HL-60 (cell line): ENCODE data around the gene SAP25.

Source experiments
- DNase-seq, 2 experiments: peaks; one replicate each; pipeline ENCODE4 v3.0.0-alpha.2; 2010 to 2020; ENCODE audit warnings: low read depth in 1 of 2, low spot score in 1 of 2
- H3K27ac ChIP-seq: fragments of 250-450 bp; sonication (Bioruptor Pico); replicated peaks from 2 replicates; pipeline ENCODE4 v1.5.1; 2020; ENCODE audit warnings: mild to moderate bottlenecking, moderate library complexity
- H3K27me3 ChIP-seq: fragments of 250-450 bp; sonication (Bioruptor Pico); 2 replicates; pipeline ENCODE4 v1.5.1; 2021; ENCODE audit warnings: mild to moderate bottlenecking, moderate library complexity; ENCODE audit not compliant: insufficient read depth, poor library complexity, severe bottlenecking
- H3K4me3 ChIP-seq: replicated peaks from 2 replicates; pipeline ENCODE4 v1.5.1; 2011; ENCODE audit warnings: mild to moderate bottlenecking, control low read depth, low read length; ENCODE audit not compliant: insufficient read depth
- GABPA ChIP-seq: IDR thresholded peaks from 2 replicates; pipeline ENCODE4 v1.6.1; 2012; ENCODE audit warnings: low read depth
- POLR2AphosphoS5 ChIP-seq: IDR thresholded peaks from 2 replicates; pipeline ENCODE4 v1.6.1; 2012; ENCODE audit warnings: low read depth
- SPI1 ChIP-seq: IDR thresholded peaks from 2 replicates; pipeline ENCODE4 v1.6.1; 2012; ENCODE audit warnings: low read depth, mild to moderate bottlenecking, borderline replicate concordance
- TF ChIP-seq, protein P1 (sequence below): IDR thresholded peaks from 2 replicates; pipeline ENCODE4 v1.6.1; 2012; ENCODE audit warnings: low read depth; ENCODE audit not compliant: insufficient replicate concordance
- TF ChIP-seq, protein P2 (sequence below): IDR thresholded peaks from one replicate; pipeline ENCODE4 v1.5.1; 2011; ENCODE audit warnings: low read length, control low read depth, inconsistent platforms; ENCODE audit not compliant: insufficient read depth

Gene SAP25

GRCh38 chr7:100547872-100548271 lies 25.8 kb downstream of the SAP25 start:
- Histone ChIP-seq H3K27me3 (no peaks in the 10 kb centered on the region), H3K27ac (no peak overlapping the region), H3K4me3 (no peak overlapping the region)
- TF ChIP-seq SPI1 (peak; percentile 59; the same call in 1 of the 2 replicates), GABPA (no peak), POLR2AphosphoS5 (no peak)
- TF ChIP-seq, protein P1, sequence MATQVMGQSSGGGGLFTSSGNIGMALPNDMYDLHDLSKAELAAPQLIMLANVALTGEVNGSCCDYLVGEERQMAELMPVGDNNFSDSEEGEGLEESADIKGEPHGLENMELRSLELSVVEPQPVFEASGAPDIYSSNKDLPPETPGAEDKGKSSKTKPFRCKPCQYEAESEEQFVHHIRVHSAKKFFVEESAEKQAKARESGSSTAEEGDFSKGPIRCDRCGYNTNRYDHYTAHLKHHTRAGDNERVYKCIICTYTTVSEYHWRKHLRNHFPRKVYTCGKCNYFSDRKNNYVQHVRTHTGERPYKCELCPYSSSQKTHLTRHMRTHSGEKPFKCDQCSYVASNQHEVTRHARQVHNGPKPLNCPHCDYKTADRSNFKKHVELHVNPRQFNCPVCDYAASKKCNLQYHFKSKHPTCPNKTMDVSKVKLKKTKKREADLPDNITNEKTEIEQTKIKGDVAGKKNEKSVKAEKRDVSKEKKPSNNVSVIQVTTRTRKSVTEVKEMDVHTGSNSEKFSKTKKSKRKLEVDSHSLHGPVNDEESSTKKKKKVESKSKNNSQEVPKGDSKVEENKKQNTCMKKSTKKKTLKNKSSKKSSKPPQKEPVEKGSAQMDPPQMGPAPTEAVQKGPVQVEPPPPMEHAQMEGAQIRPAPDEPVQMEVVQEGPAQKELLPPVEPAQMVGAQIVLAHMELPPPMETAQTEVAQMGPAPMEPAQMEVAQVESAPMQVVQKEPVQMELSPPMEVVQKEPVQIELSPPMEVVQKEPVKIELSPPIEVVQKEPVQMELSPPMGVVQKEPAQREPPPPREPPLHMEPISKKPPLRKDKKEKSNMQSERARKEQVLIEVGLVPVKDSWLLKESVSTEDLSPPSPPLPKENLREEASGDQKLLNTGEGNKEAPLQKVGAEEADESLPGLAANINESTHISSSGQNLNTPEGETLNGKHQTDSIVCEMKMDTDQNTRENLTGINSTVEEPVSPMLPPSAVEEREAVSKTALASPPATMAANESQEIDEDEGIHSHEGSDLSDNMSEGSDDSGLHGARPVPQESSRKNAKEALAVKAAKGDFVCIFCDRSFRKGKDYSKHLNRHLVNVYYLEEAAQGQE: no peak
- DNase-seq: no peak

- DNase-seq: no peak
Measured at GRCh38 chr7:100546926-100547800, 26.5 kb downstream of the SAP25 start.

GRCh38 chr7:100546129-100546925 lies 27.4 kb downstream of the SAP25 start:
- no peaks in the 10 kb centered on the region for H3K27me3 ChIP-seq
- TF ChIP-seq POLR2AphosphoS5 (no peak), SPI1 (no peak), GABPA (no peak)
- TF ChIP-seq, protein P2, sequence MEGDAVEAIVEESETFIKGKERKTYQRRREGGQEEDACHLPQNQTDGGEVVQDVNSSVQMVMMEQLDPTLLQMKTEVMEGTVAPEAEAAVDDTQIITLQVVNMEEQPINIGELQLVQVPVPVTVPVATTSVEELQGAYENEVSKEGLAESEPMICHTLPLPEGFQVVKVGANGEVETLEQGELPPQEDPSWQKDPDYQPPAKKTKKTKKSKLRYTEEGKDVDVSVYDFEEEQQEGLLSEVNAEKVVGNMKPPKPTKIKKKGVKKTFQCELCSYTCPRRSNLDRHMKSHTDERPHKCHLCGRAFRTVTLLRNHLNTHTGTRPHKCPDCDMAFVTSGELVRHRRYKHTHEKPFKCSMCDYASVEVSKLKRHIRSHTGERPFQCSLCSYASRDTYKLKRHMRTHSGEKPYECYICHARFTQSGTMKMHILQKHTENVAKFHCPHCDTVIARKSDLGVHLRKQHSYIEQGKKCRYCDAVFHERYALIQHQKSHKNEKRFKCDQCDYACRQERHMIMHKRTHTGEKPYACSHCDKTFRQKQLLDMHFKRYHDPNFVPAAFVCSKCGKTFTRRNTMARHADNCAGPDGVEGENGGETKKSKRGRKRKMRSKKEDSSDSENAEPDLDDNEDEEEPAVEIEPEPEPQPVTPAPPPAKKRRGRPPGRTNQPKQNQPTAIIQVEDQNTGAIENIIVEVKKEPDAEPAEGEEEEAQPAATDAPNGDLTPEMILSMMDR: no peak
- TF ChIP-seq, protein P1: no peak
- H3K4me3 ChIP-seq: no peak overlapping the region
- H3K27ac ChIP-seq: no peak overlapping the region
- DNase-seq: no peak

More at GRCh38 chr7:100546926-100547800, 26.5 kb downstream of the SAP25 start:
- Histone ChIP-seq H3K4me3 (no peak overlapping the region), H3K27ac (no peak overlapping the region), H3K27me3 (no peaks in the 10 kb centered on the region)
- TF ChIP-seq SPI1 (no peak), POLR2AphosphoS5 (no peak), GABPA (no peak)
- TF ChIP-seq, protein P1: no peak
- TF ChIP-seq, protein P2: no peak
